Measurements from ENCODE around the gene ITPRIP.

Gene ITPRIP, protein sequence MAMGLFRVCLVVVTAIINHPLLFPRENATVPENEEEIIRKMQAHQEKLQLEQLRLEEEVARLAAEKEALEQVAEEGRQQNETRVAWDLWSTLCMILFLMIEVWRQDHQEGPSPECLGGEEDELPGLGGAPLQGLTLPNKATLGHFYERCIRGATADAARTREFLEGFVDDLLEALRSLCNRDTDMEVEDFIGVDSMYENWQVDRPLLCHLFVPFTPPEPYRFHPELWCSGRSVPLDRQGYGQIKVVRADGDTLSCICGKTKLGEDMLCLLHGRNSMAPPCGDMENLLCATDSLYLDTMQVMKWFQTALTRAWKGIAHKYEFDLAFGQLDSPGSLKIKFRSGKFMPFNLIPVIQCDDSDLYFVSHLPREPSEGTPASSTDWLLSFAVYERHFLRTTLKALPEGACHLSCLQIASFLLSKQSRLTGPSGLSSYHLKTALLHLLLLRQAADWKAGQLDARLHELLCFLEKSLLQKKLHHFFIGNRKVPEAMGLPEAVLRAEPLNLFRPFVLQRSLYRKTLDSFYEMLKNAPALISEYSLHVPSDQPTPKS

DNA sequence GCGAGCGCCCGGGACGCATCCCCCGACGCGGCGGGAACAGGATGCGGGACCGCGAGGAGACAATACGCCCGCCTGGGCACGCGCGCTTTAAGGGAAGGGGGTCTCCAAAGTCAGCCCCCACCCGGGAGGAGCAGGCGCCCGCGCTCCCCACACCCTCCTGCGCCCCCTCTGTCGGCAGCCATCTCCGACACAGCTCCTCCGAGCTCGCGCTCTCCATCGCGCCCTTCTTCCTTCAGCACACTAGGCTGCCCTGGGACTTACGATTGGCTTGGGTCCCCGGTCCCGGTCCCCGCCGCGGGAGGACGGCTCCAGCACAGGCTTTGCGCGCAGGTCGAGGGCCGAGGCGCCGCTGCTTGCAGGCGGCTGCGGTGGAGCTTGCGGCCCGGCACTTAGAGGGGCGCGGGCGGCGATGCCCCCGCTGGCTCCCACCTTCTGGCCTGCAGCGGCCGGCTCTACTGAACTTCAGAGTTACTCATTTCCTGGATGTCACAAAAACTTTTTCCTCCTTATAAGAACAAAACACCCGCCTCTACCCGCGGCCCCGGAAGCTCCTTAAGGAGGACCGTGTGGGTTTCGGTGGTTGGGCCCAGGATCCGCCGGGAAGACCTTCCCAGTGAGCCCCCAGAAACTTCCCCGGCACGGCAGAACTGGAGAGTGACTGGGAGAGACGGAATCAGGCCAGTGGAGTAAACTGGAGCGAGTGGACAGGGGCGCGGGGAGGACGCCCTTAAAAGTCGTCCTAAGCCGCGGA lies at the start of gene ITPRIP:
TSS of gene ITPRIP (minus strand) at position 481 of the 751 bp plus-strand sequence. CDS start 22,414 bp downstream, outside the sequence.
- DNase-seq, result peak; percentile 85

DNA sequence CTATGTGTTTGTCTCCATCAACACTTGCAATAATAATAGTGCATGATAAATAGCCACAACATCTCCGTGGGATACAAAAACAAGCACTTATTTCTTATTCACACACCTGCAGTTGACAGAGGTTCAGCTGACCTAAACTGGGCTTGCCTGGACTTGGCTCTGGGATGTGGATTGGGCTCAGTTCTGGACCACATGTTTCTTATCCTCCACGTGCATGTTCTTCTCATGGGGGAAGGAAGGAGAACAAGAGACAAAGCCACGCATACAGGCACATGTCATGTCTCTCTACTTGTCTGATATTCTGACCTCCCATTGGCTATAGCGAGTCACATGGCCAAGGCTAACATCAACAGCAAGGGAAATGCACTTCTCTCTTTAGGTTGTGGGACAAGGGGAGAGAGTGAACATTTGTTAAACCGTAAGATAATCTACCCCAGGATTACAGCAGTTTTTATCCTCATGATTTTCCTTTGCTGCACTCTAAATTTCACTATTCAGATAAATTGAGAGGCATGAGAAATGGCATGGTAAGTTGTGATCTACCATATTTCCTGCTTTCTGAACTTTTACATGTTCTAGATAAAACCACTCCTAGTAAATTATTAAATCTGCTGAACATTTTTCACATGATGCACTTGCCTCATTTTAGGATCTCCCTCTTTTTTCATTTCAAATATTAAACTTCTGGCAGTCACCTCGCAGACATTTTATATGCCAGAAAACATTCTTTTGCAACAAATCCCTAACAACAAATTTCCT lies 49.0 kb upstream of the ITPRIP start:
- DNase-seq, result no peak

DNA sequence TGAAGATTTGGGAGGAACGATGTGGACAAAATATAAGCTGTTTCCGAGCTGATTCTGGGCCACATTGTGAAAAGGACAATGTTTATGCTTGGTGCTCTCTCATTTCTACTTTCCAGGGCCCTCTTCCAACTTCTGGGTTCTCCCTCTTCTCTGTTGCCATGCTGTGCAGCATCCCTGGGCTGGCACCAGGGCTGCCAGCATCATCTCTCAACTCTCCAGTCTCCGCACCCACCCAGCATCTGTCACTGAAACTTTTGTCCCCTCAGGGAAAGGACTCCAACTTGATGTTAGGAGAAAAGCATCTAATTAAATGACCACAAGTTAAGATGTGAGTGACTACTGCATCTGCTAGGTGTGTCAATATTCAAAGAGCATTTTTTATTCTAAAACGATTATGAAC lies 42.1 kb upstream of the ITPRIP start:
- DNase-seq, result no peak

DNA sequence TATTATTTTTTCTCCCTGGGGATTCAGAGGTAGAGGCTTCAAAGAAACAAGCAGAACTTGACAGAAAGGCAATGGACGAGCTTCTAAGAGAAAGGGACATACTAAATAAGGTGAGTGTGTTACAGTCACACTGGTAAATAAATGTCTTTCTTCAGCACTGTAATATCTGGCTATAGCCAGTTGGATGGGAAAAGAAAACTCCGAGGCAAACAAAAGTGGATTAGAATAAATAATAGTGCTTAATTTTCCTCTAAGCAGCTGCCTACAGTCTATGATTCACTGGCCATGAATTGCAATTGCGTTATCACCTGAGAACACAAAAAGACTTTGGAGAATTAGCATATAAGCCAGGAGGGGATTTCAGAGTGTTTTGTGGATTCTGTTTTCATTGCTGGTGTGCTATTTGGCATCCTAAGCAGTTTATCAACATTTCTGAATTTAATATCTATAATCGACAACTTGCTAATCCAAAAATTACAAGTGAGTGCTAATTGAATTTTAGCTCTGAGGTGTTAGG lies 38.6 kb upstream of the ITPRIP start:
- DNase-seq, result no peak

DNA sequence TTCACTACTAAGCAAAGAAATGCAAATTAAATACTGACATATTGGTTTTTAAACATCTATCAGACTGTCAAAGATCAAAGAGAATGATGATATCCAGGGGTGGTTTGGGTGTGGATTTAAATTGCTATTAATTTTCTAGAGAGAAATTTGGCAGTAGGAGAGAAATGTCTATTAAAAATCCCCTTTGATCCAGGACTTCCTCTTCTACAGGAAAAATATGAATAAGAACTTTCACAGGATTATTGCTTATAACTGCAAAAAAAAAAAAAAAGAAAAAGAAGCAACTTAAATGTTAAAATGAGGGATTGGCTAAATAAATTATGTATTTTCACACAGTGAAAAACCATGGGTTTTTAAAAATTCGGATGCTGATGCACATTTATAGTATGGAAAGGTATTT lies 36.3 kb upstream of the ITPRIP start:
- DNase-seq, result no peak

DNA sequence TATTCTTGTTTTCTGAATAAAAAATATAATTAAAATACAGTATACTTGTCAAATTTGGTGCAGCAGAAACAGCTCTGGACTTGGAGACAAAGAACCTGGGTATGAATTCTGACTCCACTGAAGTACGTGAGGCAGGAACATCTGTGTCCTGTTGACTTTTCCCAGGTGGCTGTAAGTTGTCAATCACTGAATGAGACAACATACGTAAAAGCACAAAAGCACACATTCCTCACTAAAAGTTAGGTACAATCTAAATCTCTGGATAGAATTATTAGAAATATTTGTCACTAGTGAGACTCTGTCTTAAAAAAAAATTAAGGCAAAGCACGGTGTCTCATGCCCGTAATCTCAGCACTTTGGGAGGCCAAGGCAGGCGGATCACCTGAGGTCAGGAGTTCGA lies 33.5 kb upstream of the ITPRIP start:
- no peak for DNase-seq

DNA sequence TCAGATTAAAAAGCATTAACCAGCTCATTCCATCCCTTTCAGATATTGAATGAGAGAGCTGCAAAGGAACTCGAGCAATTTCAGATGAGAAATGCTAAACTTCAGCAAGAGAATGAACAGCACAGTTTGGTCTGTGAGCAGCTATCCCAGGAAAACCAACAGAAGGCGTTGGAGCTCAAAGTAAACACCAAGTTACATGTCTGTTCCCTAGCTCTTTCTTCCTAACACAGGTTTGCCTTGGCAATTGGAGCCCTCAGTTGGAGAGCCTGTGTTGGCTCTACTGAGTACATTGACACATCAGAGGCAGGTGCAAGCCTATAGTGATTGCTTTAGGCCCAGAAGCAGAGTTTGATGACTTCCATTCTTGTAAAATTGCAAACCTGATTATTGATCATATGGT lies 30.1 kb upstream of the ITPRIP start:
- DNase-seq, result no peak

DNA sequence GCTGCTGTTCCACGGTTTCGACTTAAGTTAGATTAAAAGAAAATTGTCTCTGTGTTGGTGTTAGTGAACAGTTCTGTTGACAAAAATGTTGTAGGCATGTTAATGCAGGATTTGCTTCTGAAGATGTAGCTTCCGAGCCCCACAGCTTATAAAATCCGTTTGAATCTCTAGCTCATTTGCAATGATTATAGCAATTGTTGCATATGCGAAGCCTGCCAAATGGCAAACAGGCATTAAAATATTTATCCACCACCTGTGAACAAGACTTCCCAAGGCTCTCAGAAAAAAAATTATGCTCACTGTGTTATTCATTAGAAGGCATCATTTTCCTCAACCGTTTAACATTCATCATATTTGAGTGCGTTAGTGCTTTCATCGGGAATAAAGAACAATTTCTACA lies 29.6 kb upstream of the ITPRIP start:
- DNase-seq, result no peak

DNA sequence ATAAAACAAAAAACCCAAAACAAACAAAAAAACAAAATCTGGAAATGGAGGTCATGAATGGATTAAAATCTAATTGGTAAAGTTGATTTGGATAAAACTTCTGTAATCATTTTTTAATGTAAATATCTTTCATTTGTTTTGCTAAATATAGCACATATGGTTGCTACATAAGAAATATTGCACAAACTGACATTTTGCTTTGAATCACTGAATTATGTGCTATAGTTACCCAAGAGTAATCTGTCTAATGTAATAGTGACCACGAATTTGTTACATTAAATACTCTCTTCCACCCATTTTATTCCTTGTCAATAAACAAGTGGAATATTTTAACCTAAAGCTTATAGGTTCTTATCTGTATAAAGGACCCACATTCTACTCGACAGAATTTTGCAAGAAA lies 21.5 kb upstream of the ITPRIP start:
- no peak for DNase-seq

DNA sequence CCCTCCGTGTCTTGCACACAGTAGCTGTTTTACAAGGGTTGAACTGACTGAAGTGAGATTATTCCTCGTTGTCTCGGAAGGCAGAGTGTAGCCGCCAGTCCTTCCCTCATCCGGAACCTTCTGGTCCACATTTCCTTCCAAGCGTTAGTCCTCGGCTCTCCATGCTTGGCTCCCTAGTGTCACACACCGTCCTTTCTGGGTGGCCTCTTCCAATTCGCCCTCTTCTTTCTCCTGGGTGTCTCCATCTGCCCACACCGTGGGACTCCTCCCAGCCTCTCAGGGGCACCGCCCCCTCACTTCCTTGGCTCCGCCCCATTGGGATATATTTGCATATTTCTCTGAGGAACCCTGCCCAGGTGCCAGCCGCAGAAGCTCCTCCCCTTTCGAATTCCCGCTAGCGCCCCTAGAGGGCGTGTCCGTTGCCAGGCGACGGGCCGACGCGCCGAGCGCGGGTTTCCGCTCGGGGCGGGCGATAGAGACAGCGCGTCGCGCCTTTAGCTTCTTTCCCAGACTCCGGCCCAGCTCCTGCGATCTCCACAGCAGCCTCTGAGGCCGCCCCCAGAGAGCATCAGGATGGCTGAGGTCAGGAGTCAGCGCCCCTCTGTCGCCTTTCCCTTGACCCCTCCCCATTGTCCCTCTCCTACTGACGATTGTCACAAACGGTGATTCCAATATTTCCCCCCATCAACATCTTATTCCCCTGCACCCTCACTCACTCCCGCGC lies 15.2 kb upstream of the ITPRIP start, which contains the start of gene CFAP58:
TSS of gene CFAP58 (plus strand) at position 509 of the 724 bp plus-strand sequence. CDS start at position 574, 65 bp downstream.
- DNase-seq, result peak; percentile 92

DNA sequence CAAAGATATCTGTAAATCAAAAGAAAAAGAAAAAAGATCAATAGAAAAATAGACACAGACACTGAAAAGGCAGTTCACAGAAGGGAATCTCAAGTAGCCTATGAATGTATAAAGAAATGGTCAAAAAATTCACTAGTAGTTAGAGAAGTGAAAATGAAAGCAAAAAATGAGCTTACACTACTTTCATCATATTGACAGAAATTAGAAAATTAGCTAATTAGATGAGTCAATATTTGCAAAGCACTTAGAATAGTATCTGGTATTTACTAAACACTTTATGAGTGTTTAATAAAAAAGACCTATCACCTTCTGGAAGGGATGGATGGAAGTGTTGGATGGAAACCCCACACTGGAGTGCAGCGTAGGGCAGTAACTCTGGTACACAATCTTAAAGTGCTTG lies 13.7 kb upstream of the ITPRIP start:
- no peak for DNase-seq

DNA sequence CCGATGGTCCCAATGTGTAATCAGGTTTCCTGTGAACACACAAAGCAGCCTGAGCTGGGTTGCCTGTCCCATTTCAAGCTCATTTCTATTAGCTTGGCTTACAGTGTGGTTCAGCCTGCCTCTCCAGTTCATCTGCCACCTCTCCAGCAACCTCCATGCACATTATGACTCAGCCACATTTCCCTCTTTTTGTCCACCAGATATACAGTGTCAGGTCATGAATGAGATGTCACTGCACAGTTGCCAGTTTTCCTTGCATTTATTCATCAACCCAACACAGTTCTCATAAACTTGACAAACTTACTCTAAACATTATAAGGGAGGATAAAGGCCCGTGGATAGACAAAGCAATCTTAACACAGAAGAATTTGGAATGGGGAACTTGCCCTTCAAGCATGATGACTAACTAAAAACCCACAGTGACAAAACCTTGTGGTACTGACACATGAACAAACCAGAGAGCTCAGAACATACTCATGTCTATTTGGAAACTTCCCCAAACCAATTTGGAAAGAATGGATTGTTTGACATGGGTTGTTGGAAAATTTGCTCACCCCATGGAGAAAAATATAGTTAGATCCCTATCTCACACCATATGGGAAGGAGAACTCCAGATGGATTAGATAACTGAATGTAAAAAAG lies 12.9 kb upstream of the ITPRIP start:
- DNase-seq, result no peak

DNA sequence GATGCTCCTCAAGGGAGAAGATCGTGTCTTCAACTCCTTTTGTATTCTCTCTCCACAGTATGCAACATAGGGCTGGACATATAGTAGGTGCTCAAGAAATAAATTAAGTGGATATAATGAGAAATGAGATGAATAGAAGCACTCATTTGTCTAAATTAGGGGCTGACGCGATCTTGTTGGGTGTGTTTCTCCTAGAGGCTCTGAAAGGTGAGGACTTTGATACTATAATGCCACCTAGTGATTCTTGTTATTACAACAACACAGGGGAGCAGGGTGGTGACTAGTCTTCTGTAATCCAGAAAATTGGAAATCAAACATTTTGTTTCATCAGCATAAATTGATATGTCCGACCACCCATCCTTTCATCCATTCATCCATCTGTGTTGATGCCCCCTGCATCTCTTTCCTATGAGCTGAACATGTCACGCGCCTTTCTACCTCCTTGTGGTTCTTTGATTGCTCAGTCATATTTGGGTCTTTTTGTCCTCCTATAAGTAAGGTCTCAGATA lies 11.9 kb upstream of the ITPRIP start:
- no peak for DNase-seq

DNA sequence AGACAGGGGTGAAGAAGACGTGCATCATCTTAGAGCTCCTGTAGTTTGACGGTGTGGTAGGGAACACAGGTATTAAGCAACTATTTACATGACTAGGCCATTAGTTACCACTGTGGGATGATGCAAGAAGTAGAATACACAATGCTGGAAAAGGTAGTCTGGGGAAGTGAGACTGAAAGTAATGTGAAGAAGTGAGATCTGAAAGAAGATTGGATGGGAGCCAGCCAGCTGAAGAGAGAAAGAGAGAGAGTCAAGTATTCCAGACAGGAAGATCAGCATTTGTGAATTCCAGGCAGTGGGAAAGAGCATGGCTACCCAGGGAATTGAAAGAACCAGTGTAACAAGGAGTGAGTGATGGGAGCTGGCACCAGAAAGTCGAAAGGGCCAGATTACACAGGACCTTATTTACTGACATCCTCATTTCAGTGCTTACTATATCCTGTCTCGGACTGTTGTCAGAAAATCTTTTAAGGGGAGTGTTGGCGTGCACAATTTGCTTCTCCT lies 11.4 kb upstream of the ITPRIP start:
- DNase-seq, result no peak

DNA sequence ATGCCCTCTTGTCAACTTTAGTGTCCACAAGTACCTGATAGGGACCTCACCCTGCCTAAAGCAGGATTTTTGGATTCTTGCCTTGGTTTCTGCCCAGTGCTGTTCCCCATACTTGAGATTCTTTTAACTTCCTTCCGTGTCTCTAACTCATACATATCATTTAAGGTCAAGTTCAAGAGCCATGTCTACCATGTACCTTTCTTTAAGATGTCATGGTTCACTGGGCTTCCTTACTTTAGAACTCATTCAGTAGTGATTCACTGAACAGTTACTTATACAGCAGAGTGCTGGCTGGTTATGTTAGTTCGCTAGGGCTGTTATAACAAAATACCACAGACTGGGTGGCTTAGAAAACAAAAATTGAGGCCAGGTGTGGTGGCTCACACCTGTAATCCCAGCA lies 10.3 kb upstream of the ITPRIP start:
- DNase-seq, result no peak

DNA sequence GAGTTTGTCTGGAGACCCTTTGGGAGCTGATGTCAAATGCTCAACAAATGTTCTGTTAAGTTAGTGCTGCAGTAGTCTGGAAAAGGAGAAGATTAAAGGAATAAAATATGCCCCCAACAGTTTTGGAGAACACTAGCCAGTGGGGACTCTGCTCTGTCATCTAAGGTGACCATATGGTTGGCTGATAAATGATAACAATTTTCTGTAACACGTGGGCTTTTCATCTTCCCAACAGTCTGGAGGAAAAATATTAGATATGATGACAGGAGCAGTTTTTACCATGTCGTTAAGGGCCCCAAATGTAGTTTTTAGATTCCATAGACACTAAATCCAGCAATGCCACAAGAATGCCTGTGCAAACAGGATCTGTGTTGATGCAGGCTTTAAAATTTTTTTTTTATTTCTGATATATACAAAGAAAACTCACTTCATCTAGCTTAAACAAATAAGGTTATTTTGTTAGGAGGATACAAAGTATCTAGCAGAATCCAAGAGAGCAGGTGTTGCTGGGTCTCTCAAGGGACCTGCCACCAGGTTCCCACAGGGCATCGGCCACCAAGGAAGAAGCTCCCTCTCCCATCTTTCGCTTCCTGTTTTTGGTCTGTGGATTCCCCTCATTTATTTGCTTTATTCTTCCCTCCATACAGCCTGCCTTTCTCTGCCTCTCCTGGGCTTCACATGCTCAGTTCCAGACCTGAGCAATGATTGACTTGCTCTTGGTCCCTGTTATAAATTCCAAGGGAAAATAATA lies 9.2 kb upstream of the ITPRIP start:
- DNase-seq, result no peak

DNA sequence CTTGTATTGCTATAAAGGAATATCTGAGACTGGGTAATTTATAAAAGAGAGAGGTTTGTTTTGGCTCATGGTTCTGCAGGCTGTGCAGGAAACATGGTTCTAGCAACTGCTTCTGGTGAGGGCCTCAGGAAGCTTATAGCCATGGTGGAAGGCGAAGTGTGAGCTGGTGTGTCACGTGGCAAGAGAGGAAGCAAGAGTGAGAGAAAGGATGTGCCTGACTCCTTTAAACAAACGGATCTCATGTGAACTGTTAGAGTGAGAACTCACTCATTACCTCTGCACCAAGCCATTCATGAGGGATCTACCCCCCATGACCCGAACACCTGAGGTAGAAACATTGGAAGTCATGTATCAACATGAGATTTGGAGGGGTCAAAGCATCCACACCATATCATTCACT lies 7.7 kb upstream of the ITPRIP start:
- DNase-seq, result no peak

DNA sequence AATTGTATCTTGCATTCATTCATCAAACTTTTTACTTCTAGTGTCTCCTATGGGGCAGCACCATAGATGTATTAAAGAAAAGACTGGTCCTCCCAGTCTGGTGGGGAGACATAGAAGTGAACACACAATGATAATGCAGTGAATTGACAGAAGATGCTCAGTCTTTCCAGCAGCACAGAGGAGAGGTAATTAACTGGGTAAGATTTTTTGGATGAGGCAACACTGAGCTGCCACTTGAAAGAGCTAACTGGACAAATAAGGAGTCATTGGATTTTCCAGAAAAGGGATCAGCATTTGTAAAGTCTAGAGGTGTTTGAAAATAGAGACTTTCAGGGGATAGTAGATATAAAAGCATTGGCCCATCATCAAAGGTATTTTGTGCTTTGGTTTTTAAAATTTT lies 7.2 kb upstream of the ITPRIP start:
- no peak for DNase-seq

DNA sequence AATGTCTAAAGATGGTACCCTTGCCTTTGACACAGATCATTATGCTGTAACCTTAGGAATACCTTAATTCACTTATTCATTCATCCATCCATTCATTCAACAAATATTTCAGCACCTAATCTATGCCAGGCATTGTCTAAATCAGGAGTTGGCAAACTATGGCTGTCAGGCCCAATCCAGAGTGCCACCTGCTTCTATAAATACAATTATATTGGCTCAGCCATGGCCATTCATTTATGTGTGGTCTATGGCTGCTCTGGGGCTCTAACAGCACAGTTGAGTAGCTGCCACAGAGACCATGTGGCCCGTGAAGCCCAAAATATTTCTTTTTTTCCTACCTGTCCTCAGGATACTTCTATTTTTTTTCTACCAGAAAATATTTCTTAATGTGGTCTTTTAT lies 6.0 kb upstream of the ITPRIP start:
- DNase-seq, result no peak

DNA sequence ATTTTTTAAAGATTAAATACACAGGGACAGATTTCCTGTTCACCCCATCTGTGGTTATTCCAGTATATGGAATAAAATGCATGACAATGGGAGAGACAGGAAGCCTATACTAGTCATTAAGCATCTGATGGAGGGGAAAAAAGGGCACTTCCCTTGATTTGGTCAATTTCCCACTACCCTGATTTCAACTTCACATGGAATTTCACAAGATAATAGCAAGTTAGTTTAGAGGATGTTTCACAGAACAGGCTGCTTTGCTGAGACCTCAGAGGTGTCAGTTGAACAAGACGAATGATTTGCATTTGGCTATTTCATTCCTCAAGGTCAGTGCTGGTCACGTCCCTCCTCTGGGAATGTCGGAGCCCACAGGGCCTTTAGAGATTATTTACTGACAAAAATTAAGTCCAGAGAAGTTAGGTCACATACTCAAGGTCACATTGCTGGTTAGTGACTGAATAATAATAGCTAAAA lies 4.7 kb upstream of the ITPRIP start:
- DNase-seq, result no peak

All from femur (tissue), 1 donor.